H1 (cell line): ENCODE measurements around the gene GRIN3A. TPM values are rescaled to one million over a fixed set of nuclear protein-coding genes. Genes with fewer than 3 reads are reported as not detected.

ENCODE experiments used
- CTCF ChIA-PET: fragments of 300-600 bp; sonication (Branson Sonifier 250); formaldehyde crosslinking; loops from one replicate; lab custom pipeline; 2021; ENCODE audit not compliant: partially characterized antibody; lab: Charles Lee
- POLR2A ChIA-PET: fragments of 300-600 bp; sonication (Branson Sonifier 250); formaldehyde crosslinking; loops from one replicate; lab custom pipeline; 2021; ENCODE audit warnings: inconsistent platforms; ENCODE audit not compliant: partially characterized antibody; lab: Charles Lee
- DNase-seq, 2 experiments: peaks; one replicate each; pipeline versions ENCODE4 v3.0.0 to v3.0.0-alpha.2; 2010 to 2022; ENCODE audit warnings: low spot score in 2 of 2, low read depth in 1 of 2, mixed read lengths in 1 of 2
- FAIRE-seq: peaks from 2 replicates; lab custom pipeline; 2011; peaks lifted over from hg19 to GRCh38; lab: Jason Lieb, UNC
- H2AFZ ChIP-seq: 2 replicates; pipeline ENCODE4 v1.8.1; 2012; ENCODE audit warnings: low read length, inconsistent platforms
- H2AK5ac ChIP-seq: 2 replicates; pipeline ENCODE4 v1.6.1; 2013; ENCODE audit warnings: low read depth, low read length
- H2BK120ac ChIP-seq: replicated peaks from 2 replicates; pipeline ENCODE3; 2013; ENCODE audit warnings: low read depth, low read length, inconsistent platforms
- H2BK12ac ChIP-seq: 2 replicates; pipeline ENCODE4 v1.6.1; 2013; ENCODE audit warnings: low read depth, low read length
- H2BK15ac ChIP-seq: 2 replicates; pipeline ENCODE4 v1.6.1; 2013; ENCODE audit warnings: low read length
- H2BK20ac ChIP-seq: 2 replicates; pipeline ENCODE4 v1.6.1; 2013; ENCODE audit warnings: low read length
- H2BK5ac ChIP-seq: 2 replicates; pipeline ENCODE4 v1.6.1; 2013; ENCODE audit warnings: low read depth, low read length
- H3K14ac ChIP-seq: 2 replicates; pipeline ENCODE4 v1.6.1; 2013; ENCODE audit warnings: inconsistent platforms; ENCODE audit not compliant: insufficient read length
- H3K18ac ChIP-seq: 2 replicates; pipeline ENCODE4 v1.6.1; 2013; ENCODE audit warnings: low read length; ENCODE audit errors: extremely low read depth
- H3K23ac ChIP-seq: 2 replicates; pipeline ENCODE4 v1.6.1; 2013; ENCODE audit warnings: inconsistent platforms; ENCODE audit not compliant: insufficient read length
- H3K23me2 ChIP-seq: 2 replicates; pipeline ENCODE4 v1.6.1; 2013; ENCODE audit warnings: low read depth, low read length
- H3K27ac ChIP-seq: 2 replicates; pipeline ENCODE4 v1.6.1; 2011; ENCODE audit warnings: low read depth, low read length, inconsistent platforms
- H3K27me3 ChIP-seq, 4 experiments: replicated peaks in 1 of 4; 1 replicate in 1 of 4; 2 replicates in 3 of 4; pipeline versions ENCODE4 v1.6.1 to v1.8.1; 2011 to 2013; ENCODE audit warnings: low read length in 3 of 4, mild to moderate bottlenecking in 3 of 4, inconsistent platforms in 2 of 4, mixed read lengths in 2 of 4, moderate library complexity in 1 of 4; ENCODE audit not compliant: control insufficient read depth in 3 of 4, insufficient read depth in 3 of 4; ENCODE audit errors: extremely low read depth in 1 of 4
- H3K36me3 ChIP-seq, 4 experiments: 2 replicates each; pipeline versions ENCODE4 v1.6.1 to v1.8.1; 2011 to 2013; ENCODE audit warnings: mild to moderate bottlenecking in 4 of 4, low read length in 3 of 4, moderate library complexity in 2 of 4, control low read depth in 1 of 4, inconsistent platforms in 1 of 4; ENCODE audit not compliant: insufficient read depth in 4 of 4, control insufficient read depth in 2 of 4
- H3K4ac ChIP-seq: replicated peaks from 2 replicates; pipeline ENCODE3; 2013; ENCODE audit warnings: low read length, low read depth, mixed read lengths, inconsistent platforms; ENCODE audit not compliant: insufficient read length
- H3K4me1 ChIP-seq, 4 experiments: replicated peaks in 1 of 4; 1 replicate in 1 of 4; 2 replicates in 3 of 4; pipeline versions ENCODE4 v1.6.1 to v1.8.1; 2011 to 2013; ENCODE audit warnings: low read length in 3 of 4, inconsistent platforms in 2 of 4, mixed read lengths in 1 of 4; ENCODE audit not compliant: insufficient read depth in 4 of 4, control insufficient read depth in 3 of 4
- H3K4me2 ChIP-seq, 2 experiments: 2 replicates each; pipeline versions ENCODE4 v1.6.1 to v1.8.1; 2011 to 2013; ENCODE audit warnings: low read depth in 2 of 2, low read length in 2 of 2, control low read depth in 1 of 2, inconsistent platforms in 1 of 2, mild to moderate bottlenecking in 1 of 2; ENCODE audit not compliant: insufficient read depth in 1 of 2
- H3K4me3 ChIP-seq, 4 experiments: fragments of 200-600, 300-600 bp in 1 of 4; sonication (generic), shearing (Covaris generic), sonication (Bioruptor Twin) in 1 of 4; 2 replicates each; pipeline versions ENCODE4 v1.5.1 to v1.8.1; 2011 to 2016; ENCODE audit warnings: low read length in 4 of 4, low read depth in 3 of 4, control low read depth in 2 of 4, inconsistent platforms in 2 of 4, mild to moderate bottlenecking in 2 of 4, mixed read lengths in 1 of 4, moderate library complexity in 1 of 4; ENCODE audit not compliant: insufficient read depth in 2 of 4; ENCODE audit errors: extremely low read depth in 1 of 4
- H3K56ac ChIP-seq: replicated peaks from 2 replicates; pipeline ENCODE3; 2013; ENCODE audit warnings: low read depth, mild to moderate bottlenecking, mixed read lengths, low read length, inconsistent platforms; ENCODE audit not compliant: insufficient read length
- H3K79me1 ChIP-seq: 2 replicates; pipeline ENCODE4 v1.6.1; 2013; ENCODE audit warnings: low read depth, low read length, control low read depth
- H3K79me2 ChIP-seq, 2 experiments: 2 replicates each; pipeline versions ENCODE4 v1.6.1 to v1.8.1; 2012 to 2013; ENCODE audit warnings: low read length in 2 of 2, mild to moderate bottlenecking in 2 of 2, inconsistent platforms in 1 of 2; ENCODE audit not compliant: insufficient read depth in 2 of 2, control insufficient read depth in 1 of 2
- H3K9ac ChIP-seq, 4 experiments: replicated peaks in 1 of 4; 1 replicate in 1 of 4; 2 replicates in 3 of 4; pipeline versions ENCODE4 v1.6.1 to v1.8.1; 2011 to 2013; ENCODE audit warnings: low read depth in 3 of 4, low read length in 3 of 4, control low read depth in 2 of 4, mild to moderate bottlenecking in 2 of 4, moderate library complexity in 2 of 4, inconsistent platforms in 1 of 4; ENCODE audit errors: extremely low read depth in 1 of 4
- H3K9me3 ChIP-seq, 2 experiments: 2 replicates each; pipeline versions ENCODE4 v1.6.1 to v1.8.1; 2012 to 2013; ENCODE audit warnings: mild to moderate bottlenecking in 2 of 2, moderate library complexity in 2 of 2, control low read depth in 1 of 2, inconsistent platforms in 1 of 2, low read depth in 1 of 2, low read length in 1 of 2, mixed read lengths in 1 of 2; ENCODE audit not compliant: insufficient read depth in 2 of 2
- H4K20me1 ChIP-seq, 2 experiments: replicated peaks in 1 of 2; 2 replicates each; pipeline versions ENCODE3 to v1.8.1; 2011 to 2013; ENCODE audit warnings: inconsistent platforms in 2 of 2, low read length in 2 of 2, mild to moderate bottlenecking in 1 of 2; ENCODE audit not compliant: insufficient read depth in 2 of 2, control insufficient read depth in 1 of 2
- H4K5ac ChIP-seq: 2 replicates; pipeline ENCODE4 v1.6.1; 2013; ENCODE audit warnings: low read length, low read depth, mixed read lengths, inconsistent platforms; ENCODE audit not compliant: insufficient read length
- H4K8ac ChIP-seq: 2 replicates; pipeline ENCODE4 v1.8.0; 2013; ENCODE audit warnings: mild to moderate bottlenecking, moderate library complexity, low read length, inconsistent platforms; ENCODE audit not compliant: insufficient read depth; ENCODE audit errors: extremely low read depth
- H4K91ac ChIP-seq: replicated peaks from 2 replicates; pipeline ENCODE3; 2013; ENCODE audit warnings: low read length, mixed read lengths, inconsistent platforms; ENCODE audit not compliant: insufficient read length
- CEBPB ChIP-seq: IDR thresholded peaks from 2 replicates; pipeline ENCODE4 v1.6.1; 2012; ENCODE audit warnings: low read depth, low read length
- EZH2 ChIP-seq: fragments of 200-600 bp; sonication (generic); IDR thresholded peaks from 2 replicates; pipeline ENCODE4 v1.7.1; 2012; ENCODE audit warnings: low read depth, mild to moderate bottlenecking, moderate library complexity, low read length, inconsistent platforms; ENCODE audit not compliant: severe bottlenecking
- whole genome bisulfite sequencing, 2 experiments: shearing (Covaris generic) in 1 of 2; methylation state at CpG; one replicate each; pipeline versions ENCODE4 v1.1.6 to v1.1.7; 2013 to 2015; ENCODE audit warnings: low lambda C conversion rate in 2 of 2, mixed read lengths in 2 of 2, inconsistent platforms in 1 of 2, low coverage in 1 of 2, missing lambda C conversion rate in 1 of 2; ENCODE audit not compliant: insufficient replicate concordance in 2 of 2, insufficient coverage in 1 of 2, insufficient read length in 1 of 2; ENCODE audit errors: extremely low coverage in 1 of 2, missing lambda C conversion rate in 1 of 2; 5-methylcytosine and 5-hydroxymethylcytosine counted together
- polyA plus RNA-seq, 7 experiments: library from polyadenylated mRNA; depleted of rRNA in 3 of 7; stranded (reverse) in 5 of 7; unstranded in 2 of 7; fragments of >200 nt in 5 of 7; fragments of 200-250 nt in 2 of 7; gene quantifications; 1 replicate in 5 of 7; 2 replicates in 1 of 7; 4 replicates in 1 of 7; pipeline versions ENCODE4 v1.2.1 to v1.2.3, GENCODE V29; 2011 to 2013; ENCODE audit warnings: missing spikeins in 2 of 7, mixed read lengths in 2 of 7
- total RNA-seq: library from RNA; stranded (reverse); fragmentation: NEBNext Ultra II Directional; extraction: Animal tissue kit (Norgen Biotek cat#: 25700); gene quantifications from 2 replicates; pipeline ENCODE4 v1.2.1, GENCODE V29; 2021

Gene GRIN3A
- total and polyA plus RNA-seq, 2 of the 8 experiments (the other 6 are each of a cell fraction or from before 2014, with no cell fraction given) = 0.04 TPM; not detected in 1

DNA sequence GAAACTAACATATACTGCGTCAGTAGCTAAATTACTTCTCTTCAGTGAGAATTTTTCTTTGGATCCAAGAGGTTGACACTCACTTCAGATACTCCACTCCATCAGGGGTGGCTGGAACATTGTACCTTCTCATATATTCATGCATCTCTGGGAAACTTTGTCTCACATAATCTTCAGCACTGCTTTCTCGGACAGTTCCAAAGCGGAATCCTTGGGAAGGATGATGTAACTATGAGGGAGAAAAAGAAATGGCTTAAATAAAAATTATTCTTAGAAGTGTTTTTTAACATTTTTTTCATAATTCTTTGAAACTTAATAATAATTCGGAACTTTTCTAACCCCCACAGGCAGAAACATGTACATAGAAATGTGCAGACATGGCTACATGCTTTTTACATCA lies 110.3 kb downstream of the GRIN3A start:
- no peak overlapping the region for H2AFZ ChIP-seq
- no peak overlapping the region for H3K18ac ChIP-seq
- no peak overlapping the region for H2BK5ac ChIP-seq
- no peak overlapping the region for H2AK5ac ChIP-seq
- H3K4ac ChIP-seq = no peak overlapping the region
- no peak overlapping the region for H2BK20ac ChIP-seq
- H3K56ac ChIP-seq = no peak overlapping the region
- no peak overlapping the region for H3K4me3 ChIP-seq
- no peaks in the 10 kb centered on the region for H3K27me3 ChIP-seq
- no peaks in the 10 kb centered on the region for H3K4me1 ChIP-seq
- H2BK15ac ChIP-seq = no peak overlapping the region
- H3K27ac ChIP-seq = no peak overlapping the region
- no peak overlapping the region for H4K5ac ChIP-seq
- DNase-seq = no peak
- WGBS, 2 experiments = 81% methylated on average over 4 of the region's 4 CpGs; no CpG with 5 or more reads in 1 of the 2 experiments
- no peak overlapping the region for H4K91ac ChIP-seq
- no peaks in the 10 kb centered on the region for H3K9me3 ChIP-seq
- no peak overlapping the region for H2BK12ac ChIP-seq
- H3K79me2 ChIP-seq = no peaks in the 10 kb centered on the region
- TF ChIP-seq CEBPB (peak; percentile 63; the same call in 1 of the 2 replicates), EZH2 (no peak)
- H2BK120ac ChIP-seq = no peak overlapping the region
- H3K14ac ChIP-seq = no peak overlapping the region
- no peak overlapping the region for H3K4me2 ChIP-seq
- H3K36me3 ChIP-seq = no peaks in the 10 kb centered on the region
- no peak overlapping the region for H4K8ac ChIP-seq
- H3K23ac ChIP-seq = no peak overlapping the region
- no peaks in the 10 kb centered on the region for H3K23me2 ChIP-seq
- ChIA-PET CTCF (no interaction called here), POLR2A (no interaction called here)
- no peaks in the 10 kb centered on the region for H4K20me1 ChIP-seq
- H3K9ac ChIP-seq = no peak overlapping the region
- H3K79me1 ChIP-seq = no peaks in the 10 kb centered on the region
- no peak for FAIRE-seq
